ENCODE measurements around the gene UBE2M.

DNA sequence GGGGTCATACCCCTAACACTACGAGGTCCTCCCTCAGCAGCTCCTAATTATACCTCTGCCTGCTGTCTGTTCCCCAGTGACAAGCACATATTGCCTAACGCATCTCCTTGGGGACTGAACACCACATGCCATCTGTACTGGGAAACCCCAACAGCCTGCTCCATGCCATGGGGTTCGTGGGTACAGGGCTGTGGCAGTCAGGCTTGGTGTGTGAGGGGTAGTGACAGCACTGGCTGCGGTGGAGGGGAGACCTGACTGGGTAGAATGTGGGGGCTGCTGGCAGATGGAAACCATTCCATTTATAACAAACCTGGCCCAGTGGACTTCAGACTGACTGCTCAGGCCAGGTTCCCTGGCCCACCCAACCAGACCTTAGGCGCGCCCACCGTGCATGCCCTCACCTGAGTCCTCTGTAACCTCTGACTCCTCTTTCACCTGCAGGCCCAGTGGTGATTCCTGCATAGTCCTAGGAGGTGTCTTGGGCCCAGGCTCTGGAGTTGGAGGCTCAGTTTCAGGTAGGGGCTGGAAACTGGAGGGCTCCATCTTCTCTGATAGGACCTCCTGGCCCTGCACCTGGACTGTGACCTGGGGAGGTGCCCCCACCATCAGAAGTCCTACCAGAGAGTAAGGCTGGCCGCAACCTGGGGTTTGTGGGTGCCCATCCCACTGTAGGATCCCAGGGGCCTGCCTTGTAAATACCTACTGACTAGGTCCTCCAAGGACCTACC is 11.7 kb upstream of the UBE2M start:
- TF ChIP-seq, protein P1, sequence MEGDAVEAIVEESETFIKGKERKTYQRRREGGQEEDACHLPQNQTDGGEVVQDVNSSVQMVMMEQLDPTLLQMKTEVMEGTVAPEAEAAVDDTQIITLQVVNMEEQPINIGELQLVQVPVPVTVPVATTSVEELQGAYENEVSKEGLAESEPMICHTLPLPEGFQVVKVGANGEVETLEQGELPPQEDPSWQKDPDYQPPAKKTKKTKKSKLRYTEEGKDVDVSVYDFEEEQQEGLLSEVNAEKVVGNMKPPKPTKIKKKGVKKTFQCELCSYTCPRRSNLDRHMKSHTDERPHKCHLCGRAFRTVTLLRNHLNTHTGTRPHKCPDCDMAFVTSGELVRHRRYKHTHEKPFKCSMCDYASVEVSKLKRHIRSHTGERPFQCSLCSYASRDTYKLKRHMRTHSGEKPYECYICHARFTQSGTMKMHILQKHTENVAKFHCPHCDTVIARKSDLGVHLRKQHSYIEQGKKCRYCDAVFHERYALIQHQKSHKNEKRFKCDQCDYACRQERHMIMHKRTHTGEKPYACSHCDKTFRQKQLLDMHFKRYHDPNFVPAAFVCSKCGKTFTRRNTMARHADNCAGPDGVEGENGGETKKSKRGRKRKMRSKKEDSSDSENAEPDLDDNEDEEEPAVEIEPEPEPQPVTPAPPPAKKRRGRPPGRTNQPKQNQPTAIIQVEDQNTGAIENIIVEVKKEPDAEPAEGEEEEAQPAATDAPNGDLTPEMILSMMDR (conservative IDR thresholded peaks at IDR 0.05 in 1 of 2, IDR thresholded peaks at IDR 0.05 in 1 of 2; ENCODE audit: extremely low read depth in 1 of 2, insufficient read depth in 1 of 2, low read depth in 1 of 2, low read length in 2 of 2): no peak
- no peak for TF ChIP-seq EZH2 (IDR thresholded peaks at IDR 0.05; ENCODE audit: borderline replicate concordance, low read length)
